A549 (cell line): ENCODE measurements around the gene CACNA1C.

ENCODE experiments used
- BHLHE40 ChIP-seq: IDR thresholded peaks from 2 replicates; pipeline ENCODE4 v1.6.1; 2012; ENCODE audit warnings: low read depth, low read length, inconsistent platforms
- CTCF ChIP-seq: fragments of >200 bp; sonication (Bioruptor Twin); formaldehyde crosslinking; IDR thresholded peaks from 3 replicates; pipeline ENCODE4 v1.5.1; 2016
- ELK1 ChIP-seq: fragments of 150-350 bp; IDR thresholded peaks from 2 replicates; pipeline ENCODE4 v1.6.1; 2014; ENCODE audit warnings: low read depth, mild to moderate bottlenecking, low read length
- EP300 ChIP-seq, 2 experiments: fragments of >200 bp; sonication (Bioruptor Twin); formaldehyde crosslinking; IDR thresholded peaks; 2 replicates in 1 of 2; 3 replicates in 1 of 2; pipeline ENCODE4 v1.6.1; 2016 to 2017
- HDAC2 ChIP-seq: fragments of 200-600 bp; sonication (generic); IDR thresholded peaks from 2 replicates; pipeline ENCODE4 v1.6.1; 2016
- JUN ChIP-seq, 2 experiments: fragments of >200 bp; sonication (Bioruptor Twin); formaldehyde crosslinking; IDR thresholded peaks; 2 replicates in 1 of 2; 3 replicates in 1 of 2; pipeline ENCODE4 v1.6.1; 2016 to 2017
- MAX ChIP-seq: IDR thresholded peaks from 2 replicates; pipeline ENCODE4 v1.6.1; 2012
- PBX3 ChIP-seq: IDR thresholded peaks from 2 replicates; pipeline ENCODE4 v1.6.1; 2012
- REST ChIP-seq: fragments of 200-600 bp; sonication (generic); IDR thresholded peaks from 2 replicates; pipeline ENCODE4 v1.6.1; 2016; ENCODE audit warnings: antibody characterized with exemption, mild to moderate bottlenecking, moderate library complexity
- RNF2 ChIP-seq: fragments of 200-600 bp; sonication (generic); IDR thresholded peaks from 2 replicates; pipeline ENCODE4 v1.6.1; 2016; ENCODE audit warnings: low read depth, mild to moderate bottlenecking, antibody characterized with exemption, moderate library complexity, borderline replicate concordance
- USF2 ChIP-seq: fragments of 450-650 bp; IDR thresholded peaks from 2 replicates; pipeline ENCODE4 v1.6.1; 2014; ENCODE audit warnings: antibody characterized with exemption

GRCh38 chr12:2322554-2323120, 269.9 kb downstream of the CACNA1C start:
- TF ChIP-seq USF2 (no peak), EP300 (IDR thresholded peaks at IDR 0.05) (no peak), CTCF (no peak), JUN (IDR thresholded peaks at IDR 0.05) (no peak), HDAC2 (no peak), PBX3 (no peak), REST (no peak), BHLHE40 (no peak), ELK1 (no peak), MAX (no peak), RNF2 (no peak)
